ENCODE data around the gene DUSP6.

GRCh38 chr12:89382328-89382727, 30.0 kb upstream of the DUSP6 start:
- TF ChIP-seq, protein P1, sequence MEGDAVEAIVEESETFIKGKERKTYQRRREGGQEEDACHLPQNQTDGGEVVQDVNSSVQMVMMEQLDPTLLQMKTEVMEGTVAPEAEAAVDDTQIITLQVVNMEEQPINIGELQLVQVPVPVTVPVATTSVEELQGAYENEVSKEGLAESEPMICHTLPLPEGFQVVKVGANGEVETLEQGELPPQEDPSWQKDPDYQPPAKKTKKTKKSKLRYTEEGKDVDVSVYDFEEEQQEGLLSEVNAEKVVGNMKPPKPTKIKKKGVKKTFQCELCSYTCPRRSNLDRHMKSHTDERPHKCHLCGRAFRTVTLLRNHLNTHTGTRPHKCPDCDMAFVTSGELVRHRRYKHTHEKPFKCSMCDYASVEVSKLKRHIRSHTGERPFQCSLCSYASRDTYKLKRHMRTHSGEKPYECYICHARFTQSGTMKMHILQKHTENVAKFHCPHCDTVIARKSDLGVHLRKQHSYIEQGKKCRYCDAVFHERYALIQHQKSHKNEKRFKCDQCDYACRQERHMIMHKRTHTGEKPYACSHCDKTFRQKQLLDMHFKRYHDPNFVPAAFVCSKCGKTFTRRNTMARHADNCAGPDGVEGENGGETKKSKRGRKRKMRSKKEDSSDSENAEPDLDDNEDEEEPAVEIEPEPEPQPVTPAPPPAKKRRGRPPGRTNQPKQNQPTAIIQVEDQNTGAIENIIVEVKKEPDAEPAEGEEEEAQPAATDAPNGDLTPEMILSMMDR (IDR thresholded peaks at IDR 0.05; ENCODE audit: low read depth, low read length, poor library complexity, severe bottlenecking), result no peak
- TF ChIP-seq EZH2phosphoT487 (IDR thresholded peaks at IDR 0.05; ENCODE audit: borderline replicate concordance, low read length), result no peak
